NCI-H524 treated with DMSO at 0.1 percent for 48 hours (cell line): Measurements from ENCODE around the gene ARMC9.
"Not testable (repeated sequence)": the region's sequence is repeated elsewhere in the genome, so short reads cannot be mapped to it uniquely, and the experiment has no call there.

Source experiments
- DNase-seq: peaks from one replicate; lab custom pipeline; 2025; lab: John Stamatoyannopoulos, UW

The ARMC9 gene

DNA sequence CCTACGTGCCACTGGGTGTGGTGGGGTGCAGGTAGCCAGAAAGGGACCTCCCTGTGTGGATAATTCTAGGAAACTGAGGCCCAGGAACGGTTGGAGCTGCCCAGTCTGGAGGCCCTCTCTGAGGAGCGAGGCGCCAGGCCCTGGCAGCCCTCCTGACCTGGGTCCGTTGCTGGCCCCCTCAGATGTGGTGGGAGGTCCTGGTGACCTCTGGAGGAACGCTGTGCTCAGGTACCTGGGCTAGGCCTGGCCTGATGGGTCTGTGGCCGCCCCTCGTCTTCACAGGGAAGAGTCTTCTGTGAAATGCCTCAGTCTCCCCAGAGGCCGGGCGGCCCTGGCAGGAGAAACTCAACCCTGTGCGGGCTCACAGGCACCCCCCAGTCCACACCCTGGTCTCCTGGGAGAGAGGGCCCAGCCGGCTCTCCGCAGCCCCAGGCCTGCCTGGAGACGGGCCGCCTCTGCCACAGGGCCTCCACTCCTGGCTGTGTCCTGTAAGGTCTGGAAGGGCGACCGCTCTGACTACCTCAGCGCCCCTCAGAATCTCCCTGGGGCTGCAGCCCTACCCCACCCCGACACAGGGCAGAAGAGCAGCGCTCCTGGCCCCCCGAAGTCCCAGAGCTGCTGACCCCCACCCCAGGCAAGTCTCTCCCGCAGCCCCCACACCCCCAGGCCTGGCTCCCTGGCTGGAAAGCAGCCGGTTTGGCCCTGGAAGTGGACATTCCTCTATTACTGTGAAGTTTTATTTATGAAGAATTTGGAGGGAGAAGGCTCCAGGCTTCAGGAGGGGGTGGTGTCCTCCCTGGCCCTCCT lies 200.8 kb downstream of the ARMC9 start:
- DNase-seq: no peak

DNA sequence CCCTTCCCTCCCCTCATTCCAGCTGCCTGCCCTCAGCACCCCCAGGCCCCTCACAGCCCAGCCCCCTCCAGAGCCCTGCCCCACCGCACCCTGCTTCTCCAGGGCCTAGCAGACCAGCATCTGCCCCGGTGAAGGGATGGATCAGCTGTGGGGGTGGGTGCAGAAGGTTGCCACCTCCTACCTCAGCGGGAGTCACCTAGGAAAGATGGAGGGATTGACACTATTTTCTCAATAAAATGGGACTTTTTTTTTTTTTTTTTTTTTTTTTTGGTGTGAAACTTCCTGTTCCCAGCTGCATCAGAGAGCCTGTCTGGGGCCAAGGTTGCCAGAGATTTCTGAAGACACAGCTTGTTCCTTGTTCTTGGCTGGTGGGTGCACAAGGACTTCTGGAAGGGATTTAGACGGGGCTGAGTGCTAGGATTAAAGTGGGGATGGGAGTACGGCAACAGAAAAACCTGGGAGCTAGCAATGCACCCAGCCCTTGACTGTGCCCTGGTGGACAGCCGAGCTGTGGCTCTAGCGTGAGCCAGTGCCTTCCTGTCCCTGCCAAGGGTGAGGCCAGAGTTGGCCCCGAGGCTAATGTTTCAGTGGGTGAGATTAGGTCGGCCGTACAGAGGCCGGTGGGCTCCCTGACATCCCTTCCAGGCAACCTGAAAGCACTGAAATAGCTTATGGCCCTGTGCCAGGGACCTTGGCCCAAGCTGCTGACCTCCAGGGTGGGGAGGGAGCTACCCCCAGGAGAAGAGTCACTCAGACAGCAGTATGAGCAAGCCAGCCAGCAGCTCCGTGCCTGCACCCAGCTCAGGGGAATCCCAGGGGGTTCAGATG lies 201.6 kb downstream of the ARMC9 start:
- DNase-seq: peak; percentile 14

DNA sequence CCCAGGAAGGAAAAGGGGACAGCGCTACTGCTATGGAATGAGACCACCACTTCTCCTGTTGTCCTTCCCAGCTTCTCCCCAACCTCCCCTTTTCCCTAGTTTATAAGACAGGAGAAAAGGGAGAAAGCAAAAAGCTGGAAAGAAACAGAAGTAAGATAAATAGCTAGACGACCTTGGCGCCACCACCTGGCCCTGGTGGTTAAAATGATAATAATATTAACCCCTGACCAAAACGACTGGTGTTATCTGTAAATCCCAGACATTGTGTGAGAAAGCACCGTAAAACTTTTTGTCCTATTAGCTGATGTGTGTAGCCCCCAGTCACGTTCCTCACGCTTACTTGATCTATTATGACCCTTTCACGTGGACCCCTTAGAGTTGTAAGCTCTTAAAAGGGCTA lies 202.2 kb downstream of the ARMC9 start:
- not testable (repeated sequence) for DNase-seq

DNA sequence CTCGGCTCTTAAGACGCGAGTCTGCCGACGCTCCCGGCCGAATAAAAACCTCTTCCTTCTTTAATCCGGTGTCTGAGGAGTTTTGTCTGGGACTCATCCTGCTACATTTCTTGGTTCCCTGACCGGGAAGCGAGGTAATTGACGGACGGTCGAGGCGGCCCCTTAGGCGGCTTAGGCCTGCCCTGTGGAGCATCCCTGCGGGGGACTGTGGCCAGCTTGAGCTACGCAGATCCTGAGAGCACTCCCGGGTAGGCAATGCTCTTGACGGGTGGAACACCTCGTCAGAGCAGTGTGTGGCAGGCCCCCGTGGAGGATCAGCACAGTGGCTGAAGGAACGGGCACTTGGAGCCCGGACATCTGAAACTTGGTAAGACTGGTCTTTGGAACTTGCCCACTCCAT lies 202.7 kb downstream of the ARMC9 start:
- not testable (repeated sequence) for DNase-seq

- DNase-seq: not testable (repeated sequence)
Measured at GRCh38 chr2:231403421-231404182, 205.2 kb downstream of the ARMC9 start.

DNA sequence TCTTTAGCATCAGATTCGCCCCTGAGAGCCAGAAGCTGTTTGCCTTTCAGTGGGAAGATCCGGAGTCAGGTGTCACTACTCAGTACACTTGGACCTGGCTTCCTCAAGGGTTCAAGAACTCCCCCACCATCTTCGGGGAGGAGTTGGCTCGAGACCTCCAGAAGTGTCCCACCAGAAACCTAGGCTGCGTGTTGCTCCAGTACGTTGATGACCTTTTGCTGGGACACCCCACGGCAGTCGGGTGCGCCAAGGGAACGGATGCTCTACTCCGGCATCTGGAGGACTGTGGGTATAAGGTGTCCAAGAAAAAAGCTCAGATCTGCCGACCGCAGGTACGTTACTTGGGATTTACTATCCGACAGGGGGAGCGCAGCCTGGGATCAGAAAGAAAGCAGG lies 205.8 kb downstream of the ARMC9 start:
- DNase-seq: not testable (repeated sequence)

- not testable (repeated sequence) for DNase-seq
Measured at GRCh38 chr2:231405601-231406367, 207.4 kb downstream of the ARMC9 start.

GRCh38 chr2:231407686-231408085 lies 209.3 kb downstream of the ARMC9 start:
- DNase-seq: not testable (repeated sequence)

GRCh38 chr2:231408304-231408703 lies 209.9 kb downstream of the ARMC9 start:
- not testable (repeated sequence) for DNase-seq

DNA sequence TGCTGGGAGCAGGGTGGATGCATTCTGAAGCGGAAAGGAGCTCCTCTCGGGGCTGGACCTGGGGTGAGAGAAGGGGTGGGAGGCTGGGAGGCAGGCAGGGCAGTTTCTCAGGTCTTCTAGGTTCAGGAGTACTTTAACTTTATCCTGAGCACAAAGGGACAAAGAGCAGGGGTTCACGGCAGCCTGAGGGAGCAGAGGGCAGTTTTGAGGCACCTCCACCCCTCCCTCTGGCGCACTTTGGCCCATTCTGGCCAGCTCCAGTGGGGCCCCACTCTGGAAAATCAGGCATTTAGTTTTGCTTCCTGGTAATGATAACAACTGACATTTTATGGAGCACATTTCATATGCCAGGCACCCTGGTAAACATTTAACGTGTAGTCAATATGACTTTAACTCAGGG lies 211.3 kb downstream of the ARMC9 start:
- no peak for DNase-seq

- no peak for DNase-seq
Measured at GRCh38 chr2:231410293-231411004, 212.0 kb downstream of the ARMC9 start.

DNA sequence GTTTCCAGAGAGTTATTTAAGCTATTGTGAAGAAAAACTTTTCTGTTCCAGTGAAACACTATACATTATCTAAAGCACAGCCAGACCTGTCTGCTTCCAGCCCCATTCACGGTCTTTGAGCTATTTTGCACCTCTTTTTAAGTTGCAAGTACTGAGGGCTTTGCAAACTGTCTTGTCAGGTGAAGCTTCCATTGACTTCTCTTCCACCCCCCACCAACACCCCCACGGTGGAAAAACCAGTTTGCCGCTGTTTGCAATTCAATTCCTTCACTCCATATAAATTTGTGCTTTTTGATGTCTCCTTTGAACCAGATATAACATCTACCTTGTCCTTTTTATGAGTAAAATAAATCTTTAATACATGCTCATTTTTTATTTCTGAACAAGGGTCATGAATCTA lies 212.8 kb downstream of the ARMC9 start:
- DNase-seq: no peak

DNA sequence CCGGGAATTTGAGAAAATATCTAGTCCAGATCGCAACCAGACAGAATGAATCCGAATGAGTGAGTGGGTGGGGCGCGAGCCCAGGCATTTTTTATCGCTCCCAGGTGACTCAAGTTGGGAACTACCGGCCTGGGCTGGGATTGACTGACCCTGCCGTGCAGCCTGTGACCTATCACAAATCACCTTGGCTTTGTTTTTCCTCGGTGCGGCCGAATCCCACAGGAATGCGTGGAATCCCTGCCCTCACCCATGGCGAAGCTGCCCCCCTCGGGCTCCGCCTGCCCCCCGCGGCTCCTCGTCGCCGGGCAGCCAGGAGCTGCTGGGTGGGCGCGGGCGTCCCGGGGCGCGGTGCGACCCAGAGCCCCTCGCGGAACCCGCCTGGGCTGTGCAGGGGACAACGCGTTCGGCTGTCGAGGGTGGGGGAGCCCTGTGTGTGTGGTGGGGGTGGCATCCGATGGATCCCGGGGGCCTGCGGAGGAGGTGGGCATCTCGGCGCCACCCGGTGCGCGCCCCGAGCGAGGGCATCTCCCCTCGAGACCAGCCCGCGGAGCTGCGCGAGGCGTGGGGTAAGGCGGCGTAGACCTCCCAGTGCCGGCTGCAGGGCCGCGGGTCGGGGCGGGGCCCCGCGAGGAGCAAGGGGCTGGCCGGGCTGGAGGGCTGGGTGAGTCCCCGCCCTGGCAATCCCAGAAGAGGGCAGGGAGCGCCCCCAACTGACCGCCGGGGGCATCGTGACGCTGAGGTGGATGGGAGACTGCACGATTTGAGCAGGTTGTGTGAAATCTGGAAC lies 213.6 kb downstream of the ARMC9 start:
- no peak for DNase-seq

- no peak for DNase-seq
Measured at GRCh38 chr2:231412618-231412963, 214.2 kb downstream of the ARMC9 start.

DNA sequence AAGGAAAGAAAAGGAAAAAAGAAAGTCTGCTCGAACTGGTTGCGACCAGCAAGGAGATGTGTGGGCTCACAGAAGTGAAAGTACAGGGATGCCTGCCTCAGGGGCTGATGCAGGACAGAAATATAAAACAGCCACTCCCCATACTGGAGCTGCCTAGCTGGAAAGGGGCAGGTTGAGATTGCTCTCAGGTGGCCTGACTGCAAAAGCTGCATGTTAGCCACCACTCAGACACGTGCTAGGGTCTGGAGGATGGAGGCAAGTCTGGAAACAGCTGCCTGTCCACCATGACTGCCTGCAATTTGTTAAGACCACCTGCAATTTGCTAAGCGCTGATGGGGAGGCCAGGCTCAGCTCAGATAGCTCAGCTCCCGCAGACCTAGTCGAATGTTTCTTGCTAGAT lies 215.0 kb downstream of the ARMC9 start:
- DNase-seq: no peak

- DNase-seq: no peak
Measured at GRCh38 chr2:231413921-231414476, 215.6 kb downstream of the ARMC9 start.

GRCh38 chr2:231415029-231415428 lies 216.6 kb downstream of the ARMC9 start:
- no peak for DNase-seq

DNA sequence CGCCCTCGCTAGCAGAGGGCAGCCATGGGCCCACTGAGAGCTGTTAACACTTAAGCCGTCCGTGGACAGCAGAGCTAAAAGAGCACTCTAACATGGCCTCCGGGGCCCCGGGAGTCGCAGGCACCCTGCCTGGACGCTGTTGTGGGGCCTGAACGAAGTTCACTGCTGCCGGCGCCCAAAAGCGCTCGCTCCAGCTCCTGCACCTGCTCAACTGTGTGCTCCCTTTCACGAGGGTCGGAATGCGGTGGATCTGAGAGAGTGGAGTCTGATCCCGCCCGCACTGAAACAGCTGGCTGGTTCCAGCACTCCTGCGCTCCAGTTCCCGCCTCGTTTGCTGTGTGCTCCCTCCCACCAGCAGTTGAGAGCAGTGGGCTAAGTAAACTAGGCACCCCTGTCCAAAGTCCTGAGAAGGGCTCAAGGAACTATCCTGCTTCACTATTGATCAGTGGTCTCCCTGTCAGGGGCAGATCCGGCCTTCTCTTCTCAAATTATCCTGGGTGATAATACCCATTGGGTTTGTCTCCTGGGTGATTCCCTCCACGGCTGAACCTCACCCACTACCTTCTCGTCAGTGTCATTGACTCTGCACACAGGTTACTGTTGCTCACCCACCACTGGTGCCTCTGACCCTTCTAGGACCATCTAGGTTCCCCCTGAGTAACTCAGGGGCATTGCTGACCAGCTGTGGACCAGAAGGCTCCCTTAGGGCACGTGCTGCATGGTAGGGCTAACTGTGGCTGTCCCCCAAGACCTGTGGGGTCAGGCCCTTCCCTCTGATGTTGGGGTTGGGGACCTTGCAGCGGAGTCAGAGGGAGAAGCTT lies 220.6 kb downstream of the ARMC9 start:
- DNase-seq: no peak

- DNase-seq: no peak
Measured at GRCh38 chr2:231421051-231421580, 222.7 kb downstream of the ARMC9 start.
